Mucosa of descending colon (tissue), 3 donors: ENCODE measurements around the gene FKBP7. TPM values are rescaled to one million over a fixed set of nuclear protein-coding genes. Genes with fewer than 3 reads are reported as not detected.

Experiments used
- ATAC-seq: fragments of 200-7000 bp; cut with Tn5 transposase; one replicate; pipeline ENCODE4 v1.9.1; 2020; ENCODE audit warnings: mild to moderate bottlenecking, moderate library complexity
- DNase-seq, 3 donors: peaks; one replicate each; pipeline ENCODE4 v3.0.0-alpha.2; 2020
- H3K36me3 ChIP-seq: fragments of 200-600 bp; one replicate; pipeline ENCODE4 v1.8.0; 2021; ENCODE audit warnings: low read depth, mild to moderate bottlenecking
- H3K4me1 ChIP-seq: fragments of 200-600 bp; one replicate; pipeline ENCODE4 v1.8.0; 2021; ENCODE audit warnings: low read depth, mild to moderate bottlenecking
- H3K4me3 ChIP-seq: fragments of 200-600 bp; one replicate; pipeline ENCODE4 v1.8.0; 2021; ENCODE audit warnings: mild to moderate bottlenecking
- H3K9me3 ChIP-seq: fragments of 200-600 bp; one replicate; pipeline ENCODE4 v1.8.0; 2021; ENCODE audit warnings: mild to moderate bottlenecking
- intact Hi-C, 2 donors: fragments of 100-400 bp; cut with DNase I in 1 of 2; cut with micrococcal nuclease in 1 of 2; formaldehyde crosslinking; loops; one replicate each; pipeline versions ENCODE4 v1.11.0 to v1.11.1; 2022; cut with DNase I, micrococcal nuclease
- total RNA-seq, 3 donors: library from RNA; stranded (reverse); fragmentation: NEBNext Ultra II Directional in 2 of 3; extraction: Animal tissue kit (Norgen Biotek cat#: 25700) in 2 of 3; gene quantifications; one replicate each; pipeline versions ENCODE4 v1.2.1 to v1.2.4, GENCODE V29; 2021 to 2023
- TF ChIP-seq, protein P1 (sequence below): fragments of 200-600 bp; IDR thresholded peaks from one replicate; pipeline ENCODE4 v1.8.0; 2022; ENCODE audit warnings: antibody characterized with exemption, mild to moderate bottlenecking
- donor health status: DM: no; HTN: no; CAD: no; lungs with moderate emphysema.
- donor health status: DM: no; HTN: no; CAD: no.
- donor health status: DM: no; HTN: yes; CAD: no.

FKBP7 gene
- total RNA-seq, 3 donors from 2014 or later = 2.1 to 8.7 (median 7.3) TPM

DNA sequence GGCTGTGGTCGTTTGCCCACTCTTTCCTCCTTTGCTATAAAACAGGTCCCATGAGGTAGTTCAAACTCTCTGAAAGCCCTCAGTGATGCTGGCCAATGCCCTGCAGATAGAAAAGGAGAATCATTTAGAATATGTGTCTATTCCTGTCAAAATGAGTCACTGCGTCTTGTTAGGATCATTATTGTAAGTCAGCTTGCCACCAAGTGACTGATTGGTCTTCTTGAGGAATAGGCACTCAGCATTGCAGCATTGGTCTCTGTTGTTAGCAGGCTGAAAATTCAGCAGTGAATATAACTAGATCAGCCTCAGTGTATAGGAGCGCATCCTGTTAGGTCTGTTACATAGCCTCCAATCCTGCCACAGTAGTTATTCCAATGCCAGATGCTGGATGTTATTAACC is 56.3 kb downstream of the FKBP7 start:
- DNase-seq = no peak
- ATAC-seq = no peak
- intact Hi-C loops = no loop called here
- H3K4me3 ChIP-seq = no peak overlapping the region
- H3K9me3 ChIP-seq = peaks cover 2% of the 10 kb centered on the region
- no peaks in the 10 kb centered on the region for H3K4me1 ChIP-seq
- H3K36me3 ChIP-seq = no peaks in the 10 kb centered on the region
- TF ChIP-seq, protein P1, sequence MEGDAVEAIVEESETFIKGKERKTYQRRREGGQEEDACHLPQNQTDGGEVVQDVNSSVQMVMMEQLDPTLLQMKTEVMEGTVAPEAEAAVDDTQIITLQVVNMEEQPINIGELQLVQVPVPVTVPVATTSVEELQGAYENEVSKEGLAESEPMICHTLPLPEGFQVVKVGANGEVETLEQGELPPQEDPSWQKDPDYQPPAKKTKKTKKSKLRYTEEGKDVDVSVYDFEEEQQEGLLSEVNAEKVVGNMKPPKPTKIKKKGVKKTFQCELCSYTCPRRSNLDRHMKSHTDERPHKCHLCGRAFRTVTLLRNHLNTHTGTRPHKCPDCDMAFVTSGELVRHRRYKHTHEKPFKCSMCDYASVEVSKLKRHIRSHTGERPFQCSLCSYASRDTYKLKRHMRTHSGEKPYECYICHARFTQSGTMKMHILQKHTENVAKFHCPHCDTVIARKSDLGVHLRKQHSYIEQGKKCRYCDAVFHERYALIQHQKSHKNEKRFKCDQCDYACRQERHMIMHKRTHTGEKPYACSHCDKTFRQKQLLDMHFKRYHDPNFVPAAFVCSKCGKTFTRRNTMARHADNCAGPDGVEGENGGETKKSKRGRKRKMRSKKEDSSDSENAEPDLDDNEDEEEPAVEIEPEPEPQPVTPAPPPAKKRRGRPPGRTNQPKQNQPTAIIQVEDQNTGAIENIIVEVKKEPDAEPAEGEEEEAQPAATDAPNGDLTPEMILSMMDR = no peak

DNA sequence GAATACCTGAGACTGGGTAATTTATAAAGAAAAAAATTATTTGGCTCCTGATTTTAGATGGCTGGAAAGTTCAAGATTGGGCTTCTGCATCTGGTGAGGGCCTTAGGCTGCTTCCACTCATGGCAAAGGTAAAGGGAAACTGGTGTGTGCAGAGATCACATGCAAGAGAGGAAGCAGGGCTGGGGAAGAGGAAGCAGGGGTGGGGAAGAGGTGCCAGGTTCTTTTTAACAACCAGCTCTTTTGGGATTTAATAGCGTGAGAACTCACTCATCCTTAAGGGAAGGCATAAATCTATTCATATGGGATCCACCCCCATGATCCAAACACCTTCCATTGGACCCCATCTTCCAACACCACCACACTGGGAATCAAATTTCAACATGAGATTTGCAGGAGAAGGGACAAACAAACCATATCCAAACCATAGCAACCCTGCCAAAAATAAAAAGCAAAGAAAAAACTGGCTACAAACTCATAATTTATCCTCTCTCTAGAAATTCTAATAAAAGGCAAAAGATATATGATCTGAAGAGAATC is 57.9 kb downstream of the FKBP7 start:
- H3K36me3 ChIP-seq = no peaks in the 10 kb centered on the region
- intact Hi-C loops = no loop called here
- DNase-seq (no peak), ATAC-seq (no peak)
- H3K4me1 ChIP-seq = no peaks in the 10 kb centered on the region
- TF ChIP-seq, protein P1 = no peak
- peaks cover 2% of the 10 kb centered on the region for H3K9me3 ChIP-seq
- H3K4me3 ChIP-seq = no peak overlapping the region

DNA sequence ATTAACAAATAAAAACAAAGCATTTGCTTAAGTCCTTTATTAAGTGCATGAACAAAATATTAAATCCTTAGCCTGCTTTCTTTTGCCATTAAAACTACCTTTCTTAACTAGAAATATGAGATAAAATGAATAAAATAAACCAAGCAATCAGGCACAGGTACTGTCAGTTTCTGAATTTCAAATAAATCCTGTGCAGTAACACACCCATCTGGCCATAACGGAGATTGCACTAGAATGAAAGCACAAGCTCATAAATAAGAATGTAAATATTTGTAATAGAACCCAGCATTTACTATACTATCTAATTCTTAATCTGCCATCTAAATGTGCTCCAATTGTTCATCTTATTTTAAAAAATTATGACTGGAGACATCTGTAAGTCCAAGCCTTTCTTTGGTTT is 59.3 kb downstream of the FKBP7 start:
- no peak for ATAC-seq

DNA sequence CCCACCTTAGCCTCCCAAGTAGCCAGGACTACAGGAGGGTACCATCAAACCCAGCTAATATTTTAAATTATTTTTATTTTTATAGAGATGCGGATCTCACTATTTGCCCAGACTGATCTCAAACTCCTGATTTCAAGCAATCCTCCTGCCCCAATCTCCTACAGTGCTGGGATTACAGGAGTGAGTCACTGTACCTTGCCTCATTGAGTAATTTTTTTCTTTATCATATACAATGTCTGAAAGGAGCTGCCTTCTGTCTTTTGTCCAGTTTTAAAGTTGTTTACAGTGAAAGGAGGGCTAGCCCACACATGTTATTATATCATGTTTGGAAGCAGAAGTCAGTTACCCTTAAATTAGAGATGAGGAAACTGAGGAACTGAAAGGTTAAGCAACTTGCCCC is 60.0 kb downstream of the FKBP7 start:
- no peak for DNase-seq
- no peak overlapping the region for H3K4me3 ChIP-seq

More for the DNA sequence above, 59.3 kb downstream of the FKBP7 start:
- TF ChIP-seq, protein P1 = no peak
- no peaks in the 10 kb centered on the region for H3K9me3 ChIP-seq
- intact Hi-C loops = no loop called here
- peaks cover 2% of the 10 kb centered on the region for H3K4me1 ChIP-seq
- H3K4me3 ChIP-seq = no peak overlapping the region
- no peak for DNase-seq
- H3K36me3 ChIP-seq = no peaks in the 10 kb centered on the region

DNA sequence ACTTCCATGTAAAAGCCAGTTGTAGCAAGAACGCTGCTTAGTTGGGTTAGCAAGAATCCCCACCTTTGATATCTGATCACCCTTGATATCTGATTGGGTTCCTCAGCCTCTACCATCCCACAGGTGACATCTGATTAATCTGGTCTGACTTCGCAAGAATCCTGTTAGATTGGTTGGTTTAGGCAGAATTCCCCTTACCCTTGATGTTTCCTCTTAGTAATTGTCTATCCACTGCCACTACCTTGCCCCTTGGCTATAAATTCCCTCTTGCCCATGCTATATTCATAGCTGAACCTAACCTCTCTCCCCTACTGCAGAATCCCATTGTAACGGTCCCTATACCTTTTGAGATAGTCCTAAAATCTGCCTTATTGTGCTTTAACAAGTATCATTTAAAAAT is 60.5 kb downstream of the FKBP7 start:
- TF ChIP-seq, protein P1 = no peak
- intact Hi-C loops = no loop called here
- ATAC-seq (no peak), DNase-seq (no peak)
- peaks cover 10% of the 10 kb centered on the region for H3K4me1 ChIP-seq
- H3K4me3 ChIP-seq = no peak overlapping the region
- no peaks in the 10 kb centered on the region for H3K36me3 ChIP-seq
- H3K9me3 ChIP-seq = no peaks in the 10 kb centered on the region

More for the DNA sequence above, 60.0 kb downstream of the FKBP7 start:
- H3K4me1 ChIP-seq = peaks cover 5% of the 10 kb centered on the region
- no peaks in the 10 kb centered on the region for H3K36me3 ChIP-seq
- TF ChIP-seq, protein P1 = no peak
- H3K9me3 ChIP-seq = no peaks in the 10 kb centered on the region
- ATAC-seq = no peak
- intact Hi-C loops = no loop called here

DNA sequence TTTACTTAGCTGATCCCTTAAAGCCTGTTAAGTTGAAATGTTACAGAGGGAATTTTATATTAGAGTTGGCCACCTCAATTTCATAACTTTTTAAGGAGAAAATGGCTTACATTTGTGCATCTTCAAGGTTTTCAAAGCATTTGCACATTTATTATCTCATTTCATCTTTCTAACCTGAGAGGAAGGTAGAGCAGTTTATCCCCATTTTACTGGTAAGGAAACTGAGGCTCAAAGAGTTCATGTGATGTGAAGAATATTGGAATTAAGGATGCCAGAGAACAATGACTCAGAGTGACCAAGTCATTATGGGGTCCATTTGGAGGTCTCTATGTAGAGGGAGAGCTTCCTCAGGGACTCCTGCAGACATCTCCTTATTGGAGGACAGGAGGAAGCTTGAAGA is 62.4 kb downstream of the FKBP7 start:
- TF ChIP-seq, protein P1 = no peak
- H3K4me3 ChIP-seq = no peak overlapping the region
- intact Hi-C loops = no loop called here
- ATAC-seq = no peak
- DNase-seq = no peak
- no peaks in the 10 kb centered on the region for H3K9me3 ChIP-seq
- H3K4me1 ChIP-seq = peaks cover 11% of the 10 kb centered on the region
- H3K36me3 ChIP-seq = no peaks in the 10 kb centered on the region
